ENCODE data around the gene AKR7A3.
"Not testable (repeated sequence)": the region's sequence is repeated elsewhere in the genome, so short reads cannot be mapped to it uniquely, and the experiment has no call there.

The AKR7A3 gene

GRCh38 chr1:19294638-19295037 is 6.1 kb upstream of the AKR7A3 start:
- DNase-seq (ENCODE audit: low read depth in 1 of 2, low spot score in 1 of 2) = no peak

- no peak for DNase-seq (ENCODE audit: low read depth in 1 of 2, low spot score in 1 of 2)
Observed at GRCh38 chr1:19289244-19289643, 674 bp upstream of the AKR7A3 start.

GRCh38 chr1:19287436-19288185 is 959 bp downstream of the AKR7A3 start:
- no peak for DNase-seq (ENCODE audit: low read depth in 1 of 2, low spot score in 1 of 2)

GRCh38 chr1:19285807-19286206 is 2.8 kb downstream of the AKR7A3 start:
- not testable (repeated sequence) for DNase-seq (ENCODE audit: low read depth in 1 of 2, low spot score in 1 of 2)

- not testable (repeated sequence) for DNase-seq (ENCODE audit: low read depth in 1 of 2, low spot score in 1 of 2)
Observed at GRCh38 chr1:19285366-19285765, 3.2 kb downstream of the AKR7A3 start.

GRCh38 chr1:19284881-19285280 is 3.7 kb downstream of the AKR7A3 start:
- no peak for DNase-seq (ENCODE audit: low read depth in 1 of 2, low spot score in 1 of 2)

GRCh38 chr1:19283891-19284290 is 4.7 kb downstream of the AKR7A3 start:
- DNase-seq (ENCODE audit: low read depth in 1 of 2, low spot score in 1 of 2) = no peak

- no peak for DNase-seq (ENCODE audit: low read depth in 1 of 2, low spot score in 1 of 2)
Observed at GRCh38 chr1:19274636-19275035, 13.9 kb downstream of the AKR7A3 start.

- not testable (repeated sequence) for DNase-seq (ENCODE audit: low read depth in 1 of 2, low spot score in 1 of 2)
Observed at GRCh38 chr1:19273844-19274531, 14.6 kb downstream of the AKR7A3 start.

- DNase-seq (ENCODE audit: low read depth in 1 of 2, low spot score in 1 of 2) = no peak
Observed at GRCh38 chr1:19273106-19273843, 15.3 kb downstream of the AKR7A3 start.

- no peak for DNase-seq (ENCODE audit: low read depth in 1 of 2, low spot score in 1 of 2)
Observed at GRCh38 chr1:19272064-19272463, 16.5 kb downstream of the AKR7A3 start.

- DNase-seq (ENCODE audit: low read depth in 1 of 2, low spot score in 1 of 2) = not testable (repeated sequence)
Observed at GRCh38 chr1:19270343-19270730, 18.2 kb downstream of the AKR7A3 start.

- not testable (repeated sequence) for DNase-seq (ENCODE audit: low read depth in 1 of 2, low spot score in 1 of 2)
Observed at GRCh38 chr1:19269427-19270342, 18.9 kb downstream of the AKR7A3 start.

- no peak for DNase-seq (ENCODE audit: low read depth in 1 of 2, low spot score in 1 of 2)
Observed at GRCh38 chr1:19268445-19268844, 20.1 kb downstream of the AKR7A3 start.

GRCh38 chr1:19262744-19263143 is 25.8 kb downstream of the AKR7A3 start:
- DNase-seq (ENCODE audit: low read depth in 1 of 2, low spot score in 1 of 2) = no peak

GRCh38 chr1:19262047-19262446 is 26.5 kb downstream of the AKR7A3 start:
- DNase-seq (ENCODE audit: low read depth in 1 of 2, low spot score in 1 of 2) = no peak

GRCh38 chr1:19260211-19261138 is 28.1 kb downstream of the AKR7A3 start:
- DNase-seq (ENCODE audit: low read depth in 1 of 2, low spot score in 1 of 2) = no peak

- DNase-seq (ENCODE audit: low read depth in 1 of 2, low spot score in 1 of 2) = no peak
Observed at GRCh38 chr1:19258353-19258752, 30.2 kb downstream of the AKR7A3 start.

GRCh38 chr1:19257178-19257914 is 31.2 kb downstream of the AKR7A3 start:
- no peak for DNase-seq (ENCODE audit: low read depth in 1 of 2, low spot score in 1 of 2)
